GM18951 (cell line): ENCODE measurements around the gene NDRG2.

Source experiments
- POLR2A ChIP-seq: IDR thresholded peaks from 4 replicates; pipeline ENCODE4 v1.6.1; 2011; ENCODE audit warnings: mild to moderate bottlenecking; ENCODE audit not compliant: insufficient read length, insufficient read depth; ENCODE audit errors: extremely low read depth
- in situ Hi-C: fragments of 300-500 bp; cut with MboI; formaldehyde crosslinking; loops from one replicate; pipeline ENCODE4 v1.12.0; 2022; ENCODE audit warnings: low sequenced_read_pairs, mixed read lengths, inconsistent platforms; ENCODE audit not compliant: unreplicated experiment

NDRG2 gene

DNA sequence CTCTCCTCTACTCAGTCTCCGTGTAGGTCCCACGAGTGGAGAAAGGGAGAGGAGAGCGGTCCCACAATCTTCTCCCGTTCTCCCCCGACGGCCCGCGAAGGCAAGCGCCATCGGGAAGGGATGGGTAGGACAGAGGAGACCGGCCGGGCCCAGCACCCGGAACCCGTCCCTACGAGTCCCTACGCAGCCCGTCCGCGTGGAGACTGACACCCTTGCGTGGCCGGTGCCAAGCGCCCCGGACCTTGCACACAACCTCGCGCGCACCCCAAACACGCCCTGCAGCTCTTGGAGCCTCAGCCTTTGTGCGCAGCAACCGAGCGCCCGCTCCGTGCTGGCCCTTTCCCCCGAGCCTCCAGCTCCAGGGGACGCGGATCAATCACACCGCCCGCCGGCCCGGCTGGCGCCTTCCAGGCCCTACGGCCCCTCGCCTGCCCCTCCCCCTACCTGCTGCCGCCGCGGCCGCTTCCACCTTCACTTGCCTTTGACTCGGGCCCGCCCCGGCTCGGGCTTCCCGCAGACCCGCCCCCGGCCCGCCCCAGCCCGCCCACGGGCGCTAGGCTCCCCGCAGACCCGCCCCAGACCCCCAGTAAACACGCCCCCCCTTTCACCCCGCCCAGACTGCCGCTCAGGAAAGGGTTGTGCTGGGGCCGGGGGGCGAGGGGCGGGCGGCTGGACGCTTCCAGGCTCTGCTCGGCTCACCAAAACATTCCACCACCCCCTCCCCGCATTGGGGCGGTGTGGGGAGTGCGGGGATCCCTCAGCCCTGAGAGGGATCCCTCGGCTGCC, at the start of gene NDRG2:
Gene NDRG2, minus strand, starts transcription at position 477 of the 786 bp plus-strand sequence. CDS start 1,746 bp downstream, outside the sequence.
- TF ChIP-seq POLR2A: no peak
- in situ Hi-C loops: no loop called here

DNA sequence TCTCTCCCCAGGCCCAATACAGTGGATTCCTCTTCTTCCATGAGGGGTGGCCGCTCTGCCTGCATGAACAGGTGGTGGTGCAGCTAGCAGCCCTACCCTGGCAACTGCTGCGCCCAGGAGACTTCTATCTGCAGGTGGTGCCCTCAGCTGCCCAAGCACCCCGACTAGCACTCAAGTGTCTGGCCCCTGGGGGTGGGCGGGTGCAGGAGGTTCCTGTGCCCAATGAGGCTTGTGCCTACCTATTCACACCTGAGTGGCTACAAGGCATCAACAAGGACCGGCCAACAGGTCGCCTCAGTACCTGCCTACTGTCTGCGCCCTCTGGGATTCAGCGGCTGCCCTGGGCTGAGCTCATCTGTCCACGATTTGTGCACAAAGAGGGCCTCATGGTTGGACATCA, 49.1 kb upstream of the NDRG2 start:
- in situ Hi-C loops: no loop called here
- TF ChIP-seq POLR2A: no peak

DNA sequence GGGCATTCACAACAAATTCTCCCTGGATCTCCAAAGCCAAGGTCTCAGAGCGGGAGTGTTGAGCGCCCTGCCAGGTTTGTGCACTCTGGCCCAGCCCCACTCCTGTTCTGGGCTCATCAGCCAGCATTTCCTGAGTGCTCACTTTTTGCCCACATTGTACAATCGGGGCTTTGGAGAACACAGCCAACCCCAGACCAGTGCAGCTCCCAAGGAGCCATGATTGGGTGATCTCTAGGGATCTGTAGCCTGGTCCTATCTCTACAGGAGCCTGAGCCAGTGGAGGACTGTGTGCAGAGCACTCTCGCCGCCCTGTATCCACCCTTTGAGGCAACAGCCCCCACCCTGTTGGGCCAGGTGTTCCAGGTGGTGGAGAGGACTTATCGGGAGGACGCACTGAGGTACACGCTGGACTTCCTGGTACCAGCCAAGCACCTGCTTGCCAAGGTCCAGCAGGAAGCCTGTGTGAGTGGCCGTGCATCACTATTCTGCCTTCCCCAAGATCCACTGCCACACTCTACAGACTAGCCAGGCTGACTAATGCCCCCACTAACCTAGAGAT, 48.0 kb upstream of the NDRG2 start:
- in situ Hi-C loops: no loop called here
- TF ChIP-seq POLR2A: no peak

DNA sequence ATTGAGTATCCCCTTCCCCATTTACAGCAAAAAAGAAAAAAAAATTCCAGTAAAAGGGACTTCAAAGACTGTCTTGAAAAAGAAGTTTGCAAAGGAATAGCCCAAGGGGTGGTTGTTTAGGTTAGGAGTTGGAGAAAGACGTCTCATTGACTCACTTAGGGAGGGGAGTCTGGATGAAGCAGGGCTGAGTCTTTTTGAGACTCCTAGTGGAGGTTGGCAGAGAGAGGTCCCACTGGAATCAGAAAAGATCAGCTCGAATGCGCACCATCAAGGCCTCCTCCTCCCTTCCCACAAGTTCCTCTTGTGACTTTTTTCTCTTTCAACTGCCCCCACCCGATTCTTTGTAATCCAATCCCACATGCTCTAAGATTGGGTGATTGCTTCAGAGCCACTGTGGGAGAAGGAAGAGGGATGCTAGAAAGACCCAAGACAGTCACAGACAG, 47.2 kb upstream of the NDRG2 start:
- in situ Hi-C loops: no loop called here
- no peak for TF ChIP-seq POLR2A

DNA sequence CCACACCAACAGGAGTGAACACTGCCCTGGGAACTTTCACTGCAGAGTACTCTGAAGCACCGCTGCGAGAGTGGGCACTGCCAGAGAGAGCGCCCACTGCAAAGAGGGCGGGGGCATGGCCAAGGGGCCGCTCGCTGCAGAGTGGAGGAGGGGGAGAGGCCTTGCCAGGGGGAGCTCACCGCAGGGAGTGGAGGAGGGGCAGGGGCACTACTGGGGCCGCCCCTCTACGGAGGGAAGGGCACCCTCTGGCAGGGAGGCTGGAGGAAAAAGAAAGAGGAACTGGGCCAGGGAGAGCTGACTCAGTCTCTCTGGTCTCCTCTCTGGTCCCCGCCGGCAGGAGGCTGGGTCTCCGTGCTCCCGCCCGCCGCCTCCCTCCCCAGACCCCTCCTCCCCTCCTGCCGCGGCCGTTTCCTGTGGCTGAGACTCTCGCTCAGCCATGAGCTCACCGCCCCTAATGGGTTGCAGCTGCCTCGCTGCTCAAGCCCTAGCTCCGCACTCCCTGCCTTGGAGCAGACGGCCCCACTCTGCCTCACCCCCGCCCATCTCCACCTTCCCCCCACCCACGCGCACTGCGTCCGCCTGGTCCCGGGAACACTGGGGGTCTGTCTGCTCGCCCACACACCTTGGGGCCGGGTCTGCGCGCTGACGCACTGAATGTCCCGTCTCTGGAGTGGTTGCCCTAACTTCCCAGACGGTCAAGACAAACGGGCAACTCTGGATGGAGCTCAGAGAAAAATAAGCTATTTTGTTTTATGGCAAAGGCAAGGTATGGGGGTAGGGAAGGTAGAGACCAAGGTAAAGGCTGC, 46.6 kb upstream of the NDRG2 start:
- in situ Hi-C loops: no loop called here
- no peak for TF ChIP-seq POLR2A

DNA sequence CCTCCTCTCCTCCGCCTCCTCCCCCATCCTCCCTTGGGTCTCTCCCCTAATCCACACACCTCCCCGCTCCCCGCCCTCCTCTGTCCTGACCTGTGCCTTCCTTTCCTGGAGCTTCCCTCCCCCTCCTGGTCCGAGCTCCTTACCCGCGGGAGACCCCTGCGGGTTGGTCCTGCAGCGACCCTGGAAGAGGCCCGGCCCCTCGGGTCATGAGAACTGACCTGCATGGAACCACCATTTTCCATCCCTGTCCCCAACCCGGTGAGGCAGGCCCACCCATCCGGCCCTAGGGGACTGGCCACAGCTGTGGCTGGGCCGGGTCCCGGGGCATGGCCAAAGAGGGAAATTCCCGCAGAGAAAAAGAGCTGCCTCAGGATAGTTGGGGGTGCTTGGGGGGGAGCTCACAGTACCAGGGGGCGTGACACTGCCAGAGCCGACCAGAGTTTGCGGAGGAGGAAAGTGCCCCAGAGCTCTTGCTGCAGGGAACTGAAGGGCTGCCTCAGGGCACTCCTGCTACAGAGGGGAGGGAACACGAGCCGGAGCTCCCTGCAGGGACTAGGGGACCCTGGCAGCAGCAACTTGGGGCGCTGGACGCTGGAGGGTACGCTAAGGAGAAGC, 45.9 kb upstream of the NDRG2 start:
- in situ Hi-C loops: no loop called here
- TF ChIP-seq POLR2A: no peak

DNA sequence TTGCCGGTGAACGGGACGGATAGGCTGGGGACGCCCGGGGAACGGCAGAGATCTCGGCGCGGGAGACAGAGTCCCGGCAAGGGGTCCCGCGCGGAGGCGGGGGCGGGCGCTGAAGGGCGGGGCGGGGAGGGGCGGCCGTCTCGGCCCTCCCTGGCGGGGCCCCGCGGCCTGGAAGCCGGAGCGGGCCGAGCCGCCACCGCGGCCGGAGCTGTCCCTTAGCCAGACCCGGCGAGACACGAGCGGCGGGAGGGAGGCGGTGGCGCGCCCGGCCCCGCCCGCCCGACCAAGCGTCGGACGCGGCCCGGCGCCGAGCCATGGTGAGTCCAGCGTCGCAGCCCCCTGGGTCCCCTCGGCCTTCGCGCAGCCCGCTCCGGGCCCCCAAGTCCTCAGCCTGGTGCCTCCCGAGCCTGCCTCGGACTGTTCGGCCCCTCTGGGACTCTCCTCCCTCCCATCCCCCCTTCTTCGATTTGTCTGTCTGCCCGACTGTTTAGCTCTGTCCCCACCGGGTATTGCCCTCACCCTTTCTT, 45.3 kb upstream of the NDRG2 start, which contains the start of gene ARHGEF40:
Gene ARHGEF40, plus strand, starts transcription at position 222 of the 527 bp plus-strand sequence. Its CDS starts 93 bp downstream, at position 315.
- in situ Hi-C loops: no loop called here
- no peak for TF ChIP-seq POLR2A

DNA sequence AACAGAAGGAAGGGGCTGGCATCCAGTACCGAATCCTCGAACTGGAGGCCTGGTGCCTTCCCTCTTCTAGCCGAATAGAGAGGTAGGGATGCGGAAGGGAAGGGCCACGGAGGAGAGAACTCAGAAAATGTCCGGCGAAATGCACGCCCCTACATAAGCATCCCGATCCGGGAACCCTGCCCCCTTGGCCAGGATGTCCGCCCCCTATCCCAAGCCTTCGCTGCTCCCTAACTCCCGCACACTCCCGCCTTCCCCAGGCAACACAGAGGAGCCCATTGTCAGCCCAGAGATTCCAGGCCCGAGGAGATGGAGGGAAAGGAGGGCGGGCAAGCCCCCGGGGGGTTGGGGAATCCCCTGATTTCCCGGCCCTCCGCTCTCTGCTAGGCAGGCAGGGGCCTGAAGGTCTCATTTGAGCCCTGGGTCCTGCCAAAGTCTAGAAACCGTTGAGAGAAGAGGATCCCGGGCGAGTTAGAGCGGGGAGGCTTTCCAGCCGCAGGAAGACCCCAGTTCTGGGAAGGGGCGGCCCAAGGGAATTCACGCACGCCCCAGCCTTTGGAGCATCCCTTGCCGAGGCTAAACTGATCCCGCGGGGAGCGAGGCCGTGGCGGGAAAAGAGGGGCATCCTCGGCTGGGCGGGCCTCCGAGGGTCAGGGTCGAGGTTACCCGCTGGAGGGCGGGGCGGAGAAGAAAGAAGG, 44.7 kb upstream of the NDRG2 start:
- in situ Hi-C loops: no loop called here
- TF ChIP-seq POLR2A: no peak

DNA sequence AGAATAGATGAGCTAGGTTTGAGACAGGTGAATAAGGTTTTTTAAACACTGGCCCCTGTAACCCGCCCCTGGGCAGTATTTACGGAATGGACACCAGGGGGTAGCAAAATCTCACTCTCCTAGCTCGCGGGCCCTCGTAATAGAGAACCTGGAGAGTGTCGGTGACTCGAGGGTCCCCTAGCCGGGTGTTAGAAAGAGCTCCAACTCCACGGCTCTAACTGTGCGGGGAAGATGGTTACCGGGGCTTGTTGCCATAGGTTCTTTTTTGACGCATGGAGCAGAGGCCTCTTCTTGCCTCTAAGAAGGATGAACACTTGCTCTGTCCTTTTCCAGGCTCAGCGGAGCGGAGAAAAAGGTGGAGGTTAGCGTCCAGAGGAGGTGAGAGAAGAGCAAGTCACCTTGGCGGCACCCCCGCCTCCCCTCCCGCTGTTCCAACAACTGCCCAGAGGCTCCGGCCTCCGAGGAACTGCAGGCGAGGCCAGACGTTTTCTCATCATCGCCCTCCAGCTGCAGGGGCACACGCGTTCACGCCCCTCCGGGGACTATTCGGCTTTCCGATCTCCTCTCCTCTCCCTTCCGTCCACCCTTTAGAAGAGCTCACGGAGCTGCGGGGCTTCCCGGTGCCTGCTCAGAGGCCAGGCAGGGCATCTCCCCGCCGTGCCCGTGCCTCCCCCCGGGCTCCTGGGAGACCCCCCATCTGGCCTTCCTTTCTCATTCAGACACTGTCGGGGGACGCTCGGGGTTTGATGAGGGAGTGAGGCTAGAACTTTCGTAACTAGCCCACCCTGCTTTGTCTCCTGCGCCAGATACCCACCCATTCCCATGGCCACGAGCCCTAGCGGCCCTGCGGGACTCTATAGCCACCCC, 43.9 kb upstream of the NDRG2 start:
- no peak for TF ChIP-seq POLR2A
- in situ Hi-C loops: no loop called here

DNA sequence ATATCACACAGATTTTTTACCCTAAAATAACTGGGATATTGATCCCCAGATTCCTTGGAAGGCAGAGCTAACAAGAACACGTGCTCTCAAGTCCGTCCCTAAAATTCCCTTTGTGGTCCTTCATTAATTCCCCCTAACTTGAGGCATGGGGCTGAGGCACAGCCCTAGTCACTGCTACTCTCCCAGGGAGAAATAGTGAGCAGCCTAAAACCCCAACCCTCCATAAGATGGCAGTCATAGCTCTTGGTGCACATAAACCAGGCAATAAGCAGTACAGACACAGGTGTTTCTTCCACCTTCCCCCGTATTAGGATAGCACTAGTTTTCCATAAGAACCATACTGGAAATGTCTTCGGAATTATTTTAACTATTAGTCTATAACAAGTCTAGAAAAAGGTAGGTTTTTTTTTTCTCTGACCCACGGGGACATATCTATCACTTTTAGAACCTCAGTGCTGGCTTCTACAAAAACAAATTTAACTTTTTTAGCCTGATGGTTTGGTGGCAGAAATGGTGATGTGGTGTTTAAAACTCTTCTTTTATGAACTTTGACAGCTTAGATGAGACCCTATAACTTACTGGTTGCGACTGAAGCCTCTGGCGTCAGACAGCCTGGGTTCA, 42.1 kb upstream of the NDRG2 start:
- in situ Hi-C loops: no loop called here
- TF ChIP-seq POLR2A: no peak

DNA sequence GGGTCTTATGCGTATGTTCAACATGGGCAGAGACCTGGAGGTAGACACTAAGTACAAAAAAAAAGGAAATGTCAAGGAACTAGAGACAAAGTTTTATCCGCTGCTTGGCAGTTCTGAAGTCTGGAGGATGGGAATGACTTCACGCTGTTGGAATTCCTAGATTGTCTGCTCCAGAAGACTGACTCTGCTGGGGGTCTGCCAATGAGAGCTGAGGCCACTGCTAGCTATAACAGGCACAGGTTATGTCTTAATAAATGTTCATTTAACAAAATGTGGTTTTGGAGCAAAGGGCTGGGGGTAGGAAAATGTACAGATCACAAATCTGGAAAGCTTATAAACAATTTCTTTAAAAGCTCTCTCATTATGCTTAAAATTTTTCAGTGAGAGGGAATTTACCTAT, 38.6 kb upstream of the NDRG2 start:
- no peak for TF ChIP-seq POLR2A
- in situ Hi-C loops: no loop called here
